Activated CD4-positive, alpha-beta memory T cell treated with anti-CD3 and anti-CD28 coated beads for 36 hours (primary cell): ENCODE data around the gene AVPR2. TPM values are rescaled to one million over a fixed set of nuclear protein-coding genes. Genes with fewer than 3 reads are reported as not detected.

ENCODE experiments used
- CTCF ChIA-PET: fragments of 350-600 bp; sonication (Branson Sonifier 250); formaldehyde crosslinking; loops from one replicate; lab custom pipeline; 2021; ENCODE audit warnings: antibody characterized with exemption, inconsistent platforms; lab: Charles Lee
- POLR2A ChIA-PET: fragments of 350-600 bp; sonication (Branson Sonifier 250); formaldehyde crosslinking; loops from one replicate; lab custom pipeline; 2021; ENCODE audit warnings: antibody characterized with exemption; lab: Charles Lee
- DNase-seq: peaks from one replicate; pipeline ENCODE4 v3.0.0-alpha.2; 2020
- H3K27ac Mint-ChIP-seq: one replicate; pipeline ENCODE4 v1.8.0; 2021; ENCODE audit warnings: mixed read lengths
- H3K27me3 Mint-ChIP-seq: one replicate; pipeline ENCODE4 v1.8.0; 2021; ENCODE audit warnings: mixed read lengths
- H3K36me3 Mint-ChIP-seq: one replicate; pipeline ENCODE4 v1.8.0; 2021; ENCODE audit warnings: mixed read lengths
- H3K4me1 Mint-ChIP-seq: one replicate; pipeline ENCODE4 v1.8.0; 2021; ENCODE audit warnings: low read depth, mixed read lengths
- H3K4me3 Mint-ChIP-seq: one replicate; pipeline ENCODE4 v1.8.0; 2021; ENCODE audit warnings: mild to moderate bottlenecking, mixed read lengths
- H3K9me3 Mint-ChIP-seq: one replicate; pipeline ENCODE4 v1.8.0; 2021; ENCODE audit warnings: mixed read lengths
- intact Hi-C: fragments of 100-400 bp; cut with micrococcal nuclease; formaldehyde crosslinking; loops from one replicate; pipeline ENCODE4 v1.15.1; 2023
- total RNA-seq, 2 experiments: library from RNA; stranded (reverse); gene quantifications; one replicate each; pipeline ENCODE4 v1.2.3, GENCODE V29; 2021

Gene AVPR2
- total RNA-seq, 2 experiments from 2014 or later = not detected

DNA sequence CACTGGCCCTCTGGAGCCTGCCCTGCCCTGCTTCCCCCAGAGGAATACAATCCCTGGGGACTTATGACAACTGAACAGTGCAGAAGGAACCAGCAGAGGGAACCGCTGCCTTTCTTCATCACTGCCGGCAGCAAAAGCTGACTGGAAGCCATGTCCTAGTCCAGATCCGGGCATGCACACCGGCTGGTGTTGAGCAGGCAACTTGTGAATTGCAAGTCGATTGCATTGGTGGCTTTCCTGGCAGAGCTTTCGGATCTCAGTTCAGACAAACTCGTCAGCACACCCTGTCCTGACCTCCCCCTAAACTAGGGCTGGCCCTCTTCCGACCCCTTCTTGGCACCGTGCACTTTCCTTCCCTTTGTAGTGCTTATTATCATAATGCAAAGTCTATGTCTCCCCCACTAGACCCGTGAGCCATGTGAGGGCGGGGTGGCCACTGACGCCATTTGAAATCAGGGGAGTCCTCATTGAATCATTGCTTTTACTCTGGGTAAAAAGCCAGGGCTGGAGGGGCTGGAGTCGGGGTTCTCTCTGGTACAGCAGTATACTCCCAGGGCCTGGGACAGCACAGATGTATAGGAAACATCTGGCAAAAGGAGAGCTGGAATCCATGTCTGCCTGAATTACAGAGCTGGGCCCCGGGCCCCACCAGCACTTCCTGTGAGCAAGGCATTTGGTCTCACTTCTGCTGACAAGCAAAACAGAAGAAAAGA lies 19.8 kb downstream of the AVPR2 start:
- POLR2A ChIA-PET = interaction anchor here (0.7 to 6.2 kb wide), 9 partner anchors 10 to 196 kb away, joined by 3 to 68 read pairs (median 8); partner anchors contain the start of genes HCFC1, IDH3G, IRAK1 and NAA10

GRCh38 chrX:153925387-153925738 lies 20.9 kb downstream of the AVPR2 start:
- intact Hi-C loops = loop anchor here (2.0 to 5.0 kb wide), 4 partner anchors 21 to 472 kb away; partner anchors contain the start of genes ABCD1, BCAP31, MECP2 and RPL10
- H3K27ac Mint-ChIP-seq = peak overlapping the region; percentile 98
- peaks cover 30% of the 10 kb centered on the region for H3K4me1 Mint-ChIP-seq
- ChIA-PET CTCF (interaction anchor here (1.0 to 13.4 kb wide), 9 partner anchors 9 to 161 kb away, joined by 3 to 93 read pairs (median 4); partner anchors contain the start of genes IDH3G, NAA10, PLXNB3 and RENBP), POLR2A (interaction anchor here (1.0 to 6.2 kb wide), 9 partner anchors 9 to 131 kb away, joined by 3 to 68 read pairs (median 8); partner anchors contain the start of genes HCFC1, IDH3G, IRAK1 and NAA10)
- H3K4me3 Mint-ChIP-seq = peak overlapping the region; percentile 94
- no peaks in the 10 kb centered on the region for H3K27me3 Mint-ChIP-seq
- DNase-seq = peak; percentile 39
- H3K9me3 Mint-ChIP-seq = no peaks in the 10 kb centered on the region
- peaks cover 20% of the 10 kb centered on the region for H3K36me3 Mint-ChIP-seq

More for the DNA sequence above, 19.8 kb downstream of the AVPR2 start:
- Mint-ChIP-seq H3K4me1 (peaks cover 28% of the 10 kb centered on the region), H3K27me3 (no peaks in the 10 kb centered on the region), H3K9me3 (no peaks in the 10 kb centered on the region), H3K4me3 (peak overlapping the region; percentile 94), H3K36me3 (peaks cover 24% of the 10 kb centered on the region), H3K27ac (peak overlapping the region; percentile 98)
- peak; percentile 60 for DNase-seq
- CTCF ChIA-PET = interaction anchor here (1.0 to 13.4 kb wide), 6 partner anchors 10 to 172 kb away, joined by 3 to 93 read pairs (median 8); partner anchors contain the start of genes NAA10, PLXNB3 and RENBP
- intact Hi-C loops = loop anchor here (2.0 kb wide), 1 partner anchor 22 kb away; no protein-coding TSS in a partner anchor

- intact Hi-C loops = loop anchor here (2.0 to 5.0 kb wide), 4 partner anchors 21 to 471 kb away; partner anchors contain the start of genes ABCD1, BCAP31, MECP2 and RPL10
- POLR2A ChIA-PET = interaction anchor here (1.0 to 6.2 kb wide), 9 partner anchors 8 to 131 kb away, joined by 3 to 68 read pairs (median 8); partner anchors contain the start of genes HCFC1, IDH3G, IRAK1 and NAA10
- Mint-ChIP-seq H3K4me1 (peaks cover 36% of the 10 kb centered on the region), H3K27me3 (no peaks in the 10 kb centered on the region), H3K36me3 (peaks cover 20% of the 10 kb centered on the region), H3K4me3 (peak within 1 kb of the TSS; percentile 94), H3K9me3 (no peaks in the 10 kb centered on the region), H3K27ac (peak within 1 kb of the TSS; percentile 98)
- peak; percentile 70 for DNase-seq
- CTCF ChIA-PET = interaction anchor here (1.0 to 13.4 kb wide), 9 partner anchors 9 to 161 kb away, joined by 3 to 93 read pairs (median 3); partner anchors contain the start of genes IDH3G, NAA10, PLXNB3 and RENBP
These were observed 21.5 kb downstream of the AVPR2 start, which contains the start of gene ARHGAP4 for GRCh38 chrX:153925739-153926551. Gene ARHGAP4, minus strand, starts transcription at chrX:153926264. Its CDS starts 62 bp downstream, at chrX:153926202.

GRCh38 chrX:153926552-153926857 lies 22.0 kb downstream of the AVPR2 start:
- ChIA-PET CTCF (interaction anchor here (0.9 to 13.4 kb wide), 6 partner anchors 20 to 132 kb away, joined by 3 to 93 read pairs (median 3); partner anchors contain the start of genes IDH3G, RENBP and SSR4), POLR2A (interaction anchor here (1.1 to 6.2 kb wide), 6 partner anchors 8 to 132 kb away, joined by 3 to 68 read pairs (median 14); partner anchors contain the start of genes HCFC1, IDH3G, IRAK1 and NAA10)
- Mint-ChIP-seq H3K27me3 (no peaks in the 10 kb centered on the region), H3K4me3 (peak overlapping the region; percentile 86), H3K27ac (peak overlapping the region; percentile 98), H3K4me1 (peaks cover 39% of the 10 kb centered on the region), H3K9me3 (no peaks in the 10 kb centered on the region), H3K36me3 (peaks cover 23% of the 10 kb centered on the region)
- no peak for DNase-seq
- intact Hi-C loops = loop anchor here (5.0 kb wide), 3 partner anchors 171 to 471 kb away; partner anchors contain the start of genes ABCD1, BCAP31, MECP2 and RPL10

- peak overlapping the region; percentile 86 for H3K4me3 Mint-ChIP-seq
- ChIA-PET POLR2A (interaction anchor here (1.1 to 6.2 kb wide), 5 partner anchors 13 to 132 kb away, joined by 3 to 68 read pairs (median 17); partner anchors contain the start of genes HCFC1, IDH3G, IRAK1 and RENBP), CTCF (interaction anchor here (0.9 to 13.4 kb wide), 5 partner anchors 10 to 133 kb away, joined by 3 to 93 read pairs (median 3); partner anchors contain the start of genes IDH3G, RENBP and SSR4)
- DNase-seq = peak; percentile 85
- peaks cover 37% of the 10 kb centered on the region for H3K4me1 Mint-ChIP-seq
- intact Hi-C loops = loop anchor here (5.0 kb wide), 3 partner anchors 170 to 470 kb away; partner anchors contain the start of genes ABCD1, BCAP31, MECP2 and RPL10
- peaks cover 24% of the 10 kb centered on the region for H3K36me3 Mint-ChIP-seq
- H3K9me3 Mint-ChIP-seq = no peaks in the 10 kb centered on the region
- H3K27me3 Mint-ChIP-seq = no peaks in the 10 kb centered on the region
- peak overlapping the region; percentile 98 for H3K27ac Mint-ChIP-seq
These were observed 22.6 kb downstream of the AVPR2 start for GRCh38 chrX:153926858-153927671.

GRCh38 chrX:153927672-153927921 lies 23.1 kb downstream of the AVPR2 start:
- Mint-ChIP-seq H3K4me1 (peaks cover 33% of the 10 kb centered on the region), H3K9me3 (no peaks in the 10 kb centered on the region), H3K4me3 (peak overlapping the region; percentile 86), H3K27ac (peak overlapping the region; percentile 98), H3K27me3 (no peaks in the 10 kb centered on the region), H3K36me3 (peaks cover 23% of the 10 kb centered on the region)
- CTCF ChIA-PET = interaction anchor here (1.1 to 13.4 kb wide), 4 partner anchors 10 to 41 kb away, joined by 3 to 93 read pairs (median 3); partner anchors contain the start of gene RENBP
- POLR2A ChIA-PET = interaction anchor here (1.1 to 6.2 kb wide), 2 partner anchors 12 to 42 kb away, joined by 3 to 68 read pairs; partner anchors contain the start of genes HCFC1 and TMEM187
- intact Hi-C loops = loop anchor here (5.0 kb wide), 3 partner anchors 170 to 470 kb away; partner anchors contain the start of genes ABCD1, BCAP31, MECP2 and RPL10
- no peak for DNase-seq

GRCh38 chrX:153927922-153928760 lies 23.7 kb downstream of the AVPR2 start:
- peaks cover 35% of the 10 kb centered on the region for H3K4me1 Mint-ChIP-seq

DNA sequence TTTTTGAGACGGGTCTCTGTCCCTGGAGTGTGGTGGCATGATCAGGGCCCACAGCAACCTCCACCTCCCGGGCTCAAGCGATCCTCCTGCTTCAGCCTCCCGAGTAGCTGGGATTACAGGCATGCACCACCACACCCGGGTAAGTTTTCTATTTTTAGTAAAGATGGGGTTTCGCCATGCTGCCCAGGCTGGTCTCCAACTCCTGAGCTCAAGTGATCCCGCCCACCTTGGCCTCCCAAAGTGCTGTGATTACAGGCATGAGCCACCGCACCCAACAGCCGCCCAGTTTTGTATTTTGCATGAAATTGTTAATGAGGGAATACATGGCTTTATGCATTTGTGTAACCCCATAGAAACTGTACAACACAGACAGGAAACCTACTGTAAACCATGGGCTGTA lies 24.4 kb downstream of the AVPR2 start:
- Mint-ChIP-seq H3K4me3 (peak overlapping the region; percentile 84), H3K9me3 (no peaks in the 10 kb centered on the region), H3K36me3 (peaks cover 21% of the 10 kb centered on the region), H3K4me1 (peaks cover 32% of the 10 kb centered on the region), H3K27me3 (no peaks in the 10 kb centered on the region), H3K27ac (peak overlapping the region; percentile 86)
- POLR2A ChIA-PET = interaction anchor here (0.9 to 6.2 kb wide), 3 partner anchors 16 to 41 kb away, joined by 3 to 68 read pairs (median 4); partner anchors contain the start of genes HCFC1 and TMEM187
- intact Hi-C loops = loop anchor here (1.0 to 5.0 kb wide), 6 partner anchors 43 to 468 kb away; partner anchors contain the start of genes ABCD1, BCAP31, IDH3G and MECP2
- CTCF ChIA-PET = interaction anchor here (0.8 to 13.4 kb wide), 4 partner anchors 18 to 134 kb away, joined by 3 to 93 read pairs (median 3); partner anchors contain the start of genes IDH3G, RENBP and SSR4
- DNase-seq = peak; percentile 31

More at GRCh38 chrX:153927922-153928760, 23.7 kb downstream of the AVPR2 start:
- intact Hi-C loops = loop anchor here (1.0 to 5.0 kb wide), 6 partner anchors 44 to 469 kb away; partner anchors contain the start of genes ABCD1, BCAP31, IDH3G and MECP2
- Mint-ChIP-seq H3K27me3 (no peaks in the 10 kb centered on the region), H3K9me3 (no peaks in the 10 kb centered on the region), H3K27ac (peak overlapping the region; percentile 98), H3K4me3 (peak overlapping the region; percentile 86), H3K36me3 (peaks cover 22% of the 10 kb centered on the region)
- CTCF ChIA-PET = interaction anchor here (0.8 to 13.4 kb wide), 6 partner anchors 11 to 134 kb away, joined by 3 to 93 read pairs (median 3); partner anchors contain the start of genes IDH3G, RENBP and SSR4
- DNase-seq = peak; percentile 96
- POLR2A ChIA-PET = interaction anchor here (0.9 to 6.2 kb wide), 4 partner anchors 12 to 42 kb away, joined by 3 to 68 read pairs (median 4); partner anchors contain the start of genes HCFC1 and TMEM187

DNA sequence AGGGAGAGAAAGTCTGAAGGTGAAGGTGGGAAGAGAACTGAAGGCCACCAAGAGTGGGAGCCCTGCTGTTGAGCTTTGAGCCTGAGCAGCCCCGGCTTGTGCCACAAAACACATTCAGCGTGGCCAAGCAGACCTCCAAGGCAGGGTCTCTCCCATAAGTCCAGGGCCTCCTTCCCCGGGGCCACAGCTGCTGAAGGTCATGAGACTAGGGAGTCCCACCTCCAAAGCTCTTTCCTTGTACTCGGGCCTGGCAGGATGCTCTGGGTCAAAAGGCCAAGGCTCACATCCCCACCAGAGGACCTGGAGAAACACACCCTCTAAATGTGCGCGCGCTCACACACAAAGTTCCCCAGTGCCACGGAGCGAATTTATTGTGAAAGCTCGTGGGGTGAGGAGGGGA lies 25.1 kb downstream of the AVPR2 start:
- H3K27ac Mint-ChIP-seq = peak overlapping the region; percentile 86
- H3K9me3 Mint-ChIP-seq = no peaks in the 10 kb centered on the region
- DNase-seq = no peak
- H3K4me1 Mint-ChIP-seq = peaks cover 27% of the 10 kb centered on the region
- intact Hi-C loops = loop anchor here (5.0 kb wide), 3 partner anchors 168 to 468 kb away; partner anchors contain the start of genes ABCD1, BCAP31, MECP2 and RPL10
- H3K27me3 Mint-ChIP-seq = no peaks in the 10 kb centered on the region
- POLR2A ChIA-PET = no interaction called here
- CTCF ChIA-PET = interaction anchor here (13.4 kb wide), 1 partner anchor 17 kb away, joined by 93 read pairs; the partner anchor contains the start of gene RENBP
- peak overlapping the region; percentile 84 for H3K4me3 Mint-ChIP-seq
- peaks cover 17% of the 10 kb centered on the region for H3K36me3 Mint-ChIP-seq
